IMR-90 (cell line): ENCODE results near the gene LRP1B. TPM values are rescaled to one million over a fixed set of nuclear protein-coding genes. Genes with fewer than 3 reads are reported as not detected.
"Not testable (repeated sequence)": the region's sequence is repeated elsewhere in the genome, so short reads cannot be mapped to it uniquely, and the experiment has no call there.

Experiments used
- ATAC-seq: fragments of 200-7000 bp; cut with Tn5 transposase; 2 replicates; pipeline ENCODE4 v1.9.1; 2020; ENCODE audit warnings: low read depth, mild to moderate bottlenecking, moderate library complexity
- BruUV-seq: library from RNA; stranded (reverse); fragments of 400-500 nt; replicated peaks from 2 replicates; lab custom pipeline; 2021; lab: Mats Ljungman, UMichigan
- CTCF ChIA-PET: fragments of 300-600 bp; formaldehyde crosslinking; extraction: SDS; loops from one replicate; lab custom pipeline; 2021; ENCODE audit warnings: antibody characterized with exemption; lab: Yijun Ruan, JAX
- POLR2A ChIA-PET: fragments of 300-600 bp; sonication (Branson Sonifier 250); formaldehyde crosslinking; loops from one replicate; lab custom pipeline; 2022; ENCODE audit warnings: antibody characterized with exemption; ENCODE audit not compliant: unreplicated experiment; lab: Charles Lee
- DNase-seq: peaks from one replicate; pipeline ENCODE4 v3.0.0; 2013
- H2AFZ ChIP-seq: replicated peaks from 2 replicates; pipeline ENCODE3; 2013; ENCODE audit warnings: low read length, mild to moderate bottlenecking; ENCODE audit not compliant: poor library complexity
- H2AK5ac ChIP-seq: 2 replicates; pipeline ENCODE4 v1.6.1; 2013; ENCODE audit warnings: low read depth, low read length, inconsistent platforms
- H2AK9ac ChIP-seq: replicated peaks from 2 replicates; pipeline ENCODE3; 2013; ENCODE audit warnings: mild to moderate bottlenecking, low read depth, low read length, moderate library complexity; ENCODE audit not compliant: poor library complexity
- H2BK120ac ChIP-seq: 2 replicates; pipeline ENCODE4 v1.6.1; 2013; ENCODE audit warnings: low read depth, low read length, inconsistent platforms
- H2BK15ac ChIP-seq: 3 replicates; pipeline ENCODE4 v1.6.1; 2013; ENCODE audit warnings: low read depth, low read length, inconsistent platforms
- H2BK20ac ChIP-seq: 2 replicates; pipeline ENCODE4 v1.6.1; 2013; ENCODE audit warnings: low read depth, mild to moderate bottlenecking, inconsistent platforms, low read length, moderate library complexity
- H2BK5ac ChIP-seq: 2 replicates; pipeline ENCODE4 v1.6.1; 2013; ENCODE audit warnings: mild to moderate bottlenecking, low read depth, low read length, inconsistent platforms; ENCODE audit not compliant: poor library complexity, severe bottlenecking
- H3K14ac ChIP-seq: replicated peaks from 2 replicates; pipeline ENCODE4 v1.6.1; 2013; ENCODE audit warnings: low read depth, low read length, inconsistent platforms
- H3K18ac ChIP-seq: 2 replicates; pipeline ENCODE4 v1.6.1; 2013; ENCODE audit warnings: low read depth, low read length, control low read depth
- H3K23ac ChIP-seq: 2 replicates; pipeline ENCODE4 v1.6.1; 2013; ENCODE audit warnings: low read depth, low read length, inconsistent platforms
- H3K27ac ChIP-seq: 2 replicates; pipeline ENCODE4 v1.5.1; 2013; ENCODE audit warnings: mild to moderate bottlenecking, control low read depth, low read length; ENCODE audit not compliant: insufficient read depth
- H3K27me3 ChIP-seq: 2 replicates; pipeline ENCODE4 v1.6.1; 2013; ENCODE audit warnings: low read length; ENCODE audit not compliant: control insufficient read depth, insufficient read depth
- H3K36me3 ChIP-seq: 2 replicates; pipeline ENCODE4 v1.6.1; 2013; ENCODE audit warnings: low read length, mixed read lengths; ENCODE audit not compliant: control insufficient read depth, insufficient read depth
- H3K4ac ChIP-seq: 2 replicates; pipeline ENCODE4 v1.6.1; 2013; ENCODE audit warnings: low read depth, low read length, inconsistent platforms
- H3K4me1 ChIP-seq: 2 replicates; pipeline ENCODE4 v1.6.1; 2013; ENCODE audit warnings: low read length, mixed read lengths; ENCODE audit not compliant: control insufficient read depth, insufficient read depth
- H3K4me2 ChIP-seq: 2 replicates; pipeline ENCODE4 v1.6.1; 2013; ENCODE audit warnings: low read depth, mild to moderate bottlenecking, control low read depth, low read length, moderate library complexity
- H3K4me3 ChIP-seq: 2 replicates; pipeline ENCODE4 v1.5.1; 2013; ENCODE audit warnings: low read depth, mild to moderate bottlenecking, control low read depth, low read length, moderate library complexity; ENCODE audit not compliant: insufficient read depth
- H3K56ac ChIP-seq: 2 replicates; pipeline ENCODE4 v1.6.1; 2013; ENCODE audit warnings: low read length, inconsistent platforms; ENCODE audit not compliant: insufficient read depth; ENCODE audit errors: extremely low read depth
- H3K79me1 ChIP-seq, 2 experiments: 2 replicates each; pipeline ENCODE4 v1.6.1; 2013; ENCODE audit warnings: low read length in 2 of 2, inconsistent platforms in 1 of 2, low read depth in 1 of 2
- H3K9ac ChIP-seq: 2 replicates; pipeline ENCODE4 v1.6.1; 2013; ENCODE audit warnings: low read depth, low read length, control low read depth
- H3K9me1 ChIP-seq: 2 replicates; pipeline ENCODE4 v1.6.1; 2013; ENCODE audit warnings: low read length, inconsistent platforms; ENCODE audit not compliant: insufficient read depth
- H3K9me3 ChIP-seq: 2 replicates; pipeline ENCODE4 v1.6.1; 2013; ENCODE audit warnings: low read length; ENCODE audit not compliant: control insufficient read depth, insufficient read depth
- H4K20me1 ChIP-seq: 2 replicates; pipeline ENCODE4 v1.6.1; 2013; ENCODE audit warnings: low read length, inconsistent platforms; ENCODE audit not compliant: insufficient read depth
- H4K5ac ChIP-seq: 2 replicates; pipeline ENCODE4 v1.6.1; 2013; ENCODE audit warnings: mild to moderate bottlenecking, low read depth, low read length, control low read depth
- H4K8ac ChIP-seq, 2 experiments: 2 replicates each; pipeline ENCODE4 v1.6.1; 2013; ENCODE audit warnings: low read depth in 2 of 2, low read length in 2 of 2, control low read depth in 1 of 2, inconsistent platforms in 1 of 2
- H4K91ac ChIP-seq: 2 replicates; pipeline ENCODE4 v1.6.1; 2013; ENCODE audit warnings: low read depth, low read length, inconsistent platforms; ENCODE audit not compliant: insufficient read depth
- WGBS, 2 experiments: methylation state at CpG; one replicate each; pipeline versions ENCODE4 v1.1.5 to v1.1.7; 2013; ENCODE audit warnings: missing lambda C conversion rate in 2 of 2; ENCODE audit not compliant: insufficient read length in 1 of 2; ENCODE audit errors: extremely low coverage in 2 of 2; 5-methylcytosine and 5-hydroxymethylcytosine counted together
- dilution Hi-C: fragments of 300-500 bp; cut with HindIII; formaldehyde crosslinking; loops from one replicate; pipeline ENCODE4 v1.14.3; 2018; ENCODE audit warnings: low sequenced_read_pairs; ENCODE audit not compliant: unreplicated experiment
- in situ Hi-C: fragments of 300-500 bp; cut with MboI; formaldehyde crosslinking; loops from 3 replicates; pipeline ENCODE4 v1.14.3; 2019; ENCODE audit warnings: low sequenced_read_pairs, inconsistent platforms, mixed read lengths
- intact Hi-C: fragments of 100-400 bp; cut with micrococcal nuclease; formaldehyde crosslinking; loops from 2 replicates; pipeline ENCODE4 v1.10.0; 2022
- polyA plus RNA-seq, 3 experiments: library from polyadenylated mRNA; depleted of rRNA; stranded (reverse); fragments of >200 nt; gene quantifications; 2 replicates each; pipeline ENCODE4 v1.2.3, GENCODE V29; 2012; ENCODE audit warnings: low replicate concordance in 1 of 3
- total RNA-seq: library from RNA; depleted of rRNA; stranded (reverse); fragments of >200 nt; gene quantifications from 2 replicates; pipeline ENCODE4 v1.2.3, GENCODE V29; 2012

Gene LRP1B
- total and polyA plus RNA-seq, 2 of the 4 experiments (the other 2 are of a cell fraction), result under 0.01 to 0.02 TPM

DNA sequence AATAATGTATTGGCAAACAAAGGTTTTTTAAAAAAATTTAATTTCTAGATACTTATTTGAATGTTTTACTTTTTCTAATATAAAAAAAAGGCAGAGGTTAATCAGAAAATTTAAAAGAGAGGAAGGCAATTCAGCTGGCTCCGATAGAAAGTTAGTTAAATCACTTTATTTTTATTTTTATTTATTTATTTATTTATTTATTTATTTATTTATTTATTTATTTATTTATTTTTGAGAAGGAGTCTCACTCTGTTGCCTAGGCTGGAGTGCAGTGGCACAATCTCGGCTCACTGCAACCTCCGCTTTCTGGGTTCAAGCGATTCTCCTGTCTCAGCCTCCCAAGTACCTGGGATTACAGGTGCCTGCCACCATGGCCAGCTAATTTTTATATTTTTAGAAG lies 1480.7 kb downstream of the LRP1B start:
- H3K79me1 ChIP-seq, H4K5ac ChIP-seq, H3K4me2 ChIP-seq, dilution Hi-C loops, H2AK5ac ChIP-seq, H3K36me3 ChIP-seq, H2AK9ac ChIP-seq, H3K18ac ChIP-seq, H3K56ac ChIP-seq, H2BK20ac ChIP-seq, POLR2A ChIA-PET, H4K8ac ChIP-seq, H3K4me3 ChIP-seq, H3K9me3 ChIP-seq, H3K27me3 ChIP-seq, H2AFZ ChIP-seq, H3K4me1 ChIP-seq, H2BK5ac ChIP-seq, ATAC-seq, BruUV-seq, H3K9ac ChIP-seq, CTCF ChIA-PET, DNase-seq, intact Hi-C loops, H3K14ac ChIP-seq, in situ Hi-C loops, H4K20me1 ChIP-seq, H3K27ac ChIP-seq, H3K23ac ChIP-seq, H3K4ac ChIP-seq, H4K91ac ChIP-seq, H2BK15ac ChIP-seq, H2BK120ac ChIP-seq, H3K9me1 ChIP-seq: not testable (repeated sequence)
- WGBS, 2 experiments, result no CpG with 5 or more reads among the region's 4 CpGs
